Right lobe of liver (tissue), 6 donors: ENCODE measurements around the gene BIK. TPM values are rescaled to one million over a fixed set of nuclear protein-coding genes. Genes with fewer than 3 reads are reported as not detected.

ENCODE experiments used
- ATAC-seq, 4 donors: fragments of 200-7000 bp; cut with Tn5 transposase; one replicate each; pipeline ENCODE4 v1.9.1; 2020; ENCODE audit warnings: mild to moderate bottlenecking in 4 of 4, moderate library complexity in 4 of 4
- DNase-seq, 3 donors: peaks; one replicate each; pipeline ENCODE4 v3.0.0-alpha.2; 2020
- H3K27ac ChIP-seq, 3 donors: fragments of 200-600 bp; one replicate each; pipeline ENCODE4 v1.8.0; 2022
- H3K27me3 ChIP-seq, 2 donors: fragments of 200-600 bp; one replicate each; pipeline ENCODE4 v1.8.0; 2022
- H3K36me3 ChIP-seq, 4 donors: fragments of 200-600 bp; sonication (generic) in 1 of 4; one replicate each; pipeline versions ENCODE4 v1.5.1 to v1.8.0; 2017 to 2022; ENCODE audit warnings: control low read depth in 1 of 4
- H3K4me1 ChIP-seq, 4 donors: fragments of 200-600 bp; sonication (generic) in 1 of 4; one replicate each; pipeline versions ENCODE4 v1.5.1 to v1.8.0; 2017 to 2022; ENCODE audit warnings: control low read depth in 1 of 4
- H3K4me3 ChIP-seq, 3 donors: fragments of 200-600 bp; one replicate each; pipeline ENCODE4 v1.8.0; 2022
- H3K9me3 ChIP-seq, 4 donors: fragments of 200-600 bp; sonication (generic) in 1 of 4; one replicate each; pipeline versions ENCODE4 v1.5.1 to v1.8.0; 2017 to 2022; ENCODE audit warnings: control low read depth in 1 of 4
- CTCF ChIP-seq, 4 donors: fragments of 200-600 bp in 3 of 4; fragments of 450-650 bp in 1 of 4; IDR thresholded peaks; one replicate each; pipeline versions ENCODE4 v1.5.1 to v1.8.0; 2016 to 2022; ENCODE audit warnings: antibody characterized with exemption in 4 of 4, mild to moderate bottlenecking in 2 of 4
- POLR2A ChIP-seq: fragments of 450-650 bp; IDR thresholded peaks from one replicate; pipeline ENCODE4 v1.6.1; 2017; ENCODE audit warnings: antibody characterized with exemption, mild to moderate bottlenecking
- WGBS: methylation state at CpG from one replicate; pipeline ENCODE4 v1.1.6; 2018; ENCODE audit warnings: low coverage, low lambda C conversion rate; ENCODE audit not compliant: insufficient coverage; ENCODE audit errors: missing lambda C conversion rate; 5-methylcytosine and 5-hydroxymethylcytosine counted together
- intact Hi-C, 2 donors: fragments of 100-400 bp; cut with DNase I; formaldehyde crosslinking; loops; one replicate each; pipeline versions ENCODE4 v1.11.2 to v1.14.1; 2022
- total RNA-seq, 6 experiments: library from RNA; depleted of rRNA in 2 of 6; stranded (reverse); fragments of >200 nt in 2 of 6; fragmentation: NEBNext Ultra II Directional in 3 of 6; extraction: Animal tissue kit (Norgen Biotek cat#: 25700) in 3 of 6; gene quantifications; one replicate each; pipeline versions ENCODE4 v1.1.0 to v1.2.4, GENCODE V29; 2016 to 2023
- donor health status: DM: no; HTN: yes; CAD: no.
- donor health status: DM: no; HTN: no; CAD: no.
- donor health status: DM: no; HTN: no; CAD: no.
- donor health status: DM: no; HTN: yes; CAD: no.
- donor health status: DM: no; HTN: yes; CAD: no.

The BIK gene
- total RNA-seq, 6 experiments from 2014 or later: 0.22 to 0.42 (median 0.31) TPM; not detected in 1

- no peak overlapping the region for H3K27ac ChIP-seq
- no peak for TF ChIP-seq POLR2A
- no peak for TF ChIP-seq CTCF (IDR thresholded peaks at IDR 0.05)
- 50% methylated on average over 5 of the region's 7 CpGs for WGBS
- intact Hi-C loops: no loop called here
- no peaks in the 10 kb centered on the region for H3K36me3 ChIP-seq
- no peak for DNase-seq
- ATAC-seq: no peak
- no peaks in the 10 kb centered on the region for H3K9me3 ChIP-seq
- no peak overlapping the region for H3K4me3 ChIP-seq
- peaks cover 0 to 10% (median 0%) of the 10 kb centered on the region in 4 donors for H3K4me1 ChIP-seq
- H3K27me3 ChIP-seq: no peaks in the 10 kb centered on the region
These were observed 8.5 kb downstream of the BIK start for GRCh38 chr22:43118953-43119458.

GRCh38 chr22:43126501-43127165, 16.1 kb downstream of the BIK start:
- no peak for DNase-seq
- intact Hi-C loops: loop anchor here in 1 of 2 donors (10.0 kb wide), 1 partner anchor 62 kb away; no protein-coding TSS in a partner anchor
- peak in 1 of 4 donors; percentile 68 for ATAC-seq
- Histone ChIP-seq H3K27me3 (no peaks in the 10 kb centered on the region), H3K4me3 (no peak overlapping the region), H3K4me1 (peaks cover 0 to 11% (median 2%) of the 10 kb centered on the region in 4 donors), H3K27ac (peak overlapping the region in 1 of 3 donors; percentile 18), H3K36me3 (no peaks in the 10 kb centered on the region), H3K9me3 (no peaks in the 10 kb centered on the region)
- 33% methylated on average over 1 of the region's 5 CpGs for WGBS
- TF ChIP-seq CTCF (IDR thresholded peaks at IDR 0.05) (no peak), POLR2A (no peak)

- intact Hi-C loops: loop anchor here in 1 of 2 donors (10.0 kb wide), 1 partner anchor 63 kb away; no protein-coding TSS in a partner anchor
- no peak for ATAC-seq
- H3K27me3 ChIP-seq: no peaks in the 10 kb centered on the region
- TF ChIP-seq CTCF (IDR thresholded peaks at IDR 0.05): no peak
- TF ChIP-seq POLR2A: no peak
- WGBS: 100% methylated on average over 4 of the region's 17 CpGs
- no peak overlapping the region for H3K27ac ChIP-seq
- H3K4me3 ChIP-seq: no peak overlapping the region
- peaks cover 0 to 11% (median 2%) of the 10 kb centered on the region in 4 donors for H3K4me1 ChIP-seq
- H3K9me3 ChIP-seq: no peaks in the 10 kb centered on the region
- H3K36me3 ChIP-seq: no peaks in the 10 kb centered on the region
- no peak for DNase-seq
These were observed 16.8 kb downstream of the BIK start for GRCh38 chr22:43127166-43127908.

- 47% methylated on average over 3 of the region's 13 CpGs for WGBS
- DNase-seq (no peak), ATAC-seq (no peak)
- TF ChIP-seq POLR2A: no peak
- Histone ChIP-seq H3K36me3 (peaks cover 0 to 7% (median 0%) of the 10 kb centered on the region in 4 donors), H3K27ac (no peak overlapping the region), H3K27me3 (no peaks in the 10 kb centered on the region), H3K9me3 (no peaks in the 10 kb centered on the region), H3K4me1 (peaks cover 0 to 11% (median 2%) of the 10 kb centered on the region in 4 donors), H3K4me3 (no peak overlapping the region)
- intact Hi-C loops: loop anchor here in 1 of 2 donors (10.0 kb wide), 1 partner anchor 63 kb away; no protein-coding TSS in a partner anchor
These were observed 17.6 kb downstream of the BIK start for GRCh38 chr22:43128116-43128515.
